NCI-H2196 treated with DMSO at 0.1 percent for 48 hours (cell line): ENCODE data around the gene NRF1.
"Not testable (repeated sequence)": the region's sequence is repeated elsewhere in the genome, so short reads cannot be mapped to it uniquely, and the experiment has no call there.

Experiments used
- DNase-seq: peaks from one replicate; lab custom pipeline; 2025; ENCODE audit not compliant: unreplicated experiment; lab: John Stamatoyannopoulos, UW

NRF1 gene

DNA sequence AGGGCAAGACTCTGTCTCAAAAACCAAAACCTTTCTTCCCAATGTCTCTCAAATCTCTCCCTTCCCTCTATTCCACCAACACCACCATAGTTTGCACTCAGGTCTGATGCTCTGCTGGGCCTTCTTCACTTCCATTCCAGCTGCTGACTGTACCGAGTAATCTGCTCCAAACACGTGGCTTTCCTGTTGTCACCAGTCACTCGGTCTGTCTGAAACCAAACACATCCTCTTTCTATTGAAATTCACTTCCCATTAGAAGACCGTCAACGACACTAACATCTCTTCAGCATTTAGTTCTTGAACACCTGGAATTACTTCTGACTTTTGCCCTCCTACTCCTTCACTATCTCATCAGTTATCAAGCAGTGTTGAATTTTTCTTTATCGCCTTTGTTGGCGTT is 4.7 kb upstream of the NRF1 start:
- DNase-seq = no peak

DNA sequence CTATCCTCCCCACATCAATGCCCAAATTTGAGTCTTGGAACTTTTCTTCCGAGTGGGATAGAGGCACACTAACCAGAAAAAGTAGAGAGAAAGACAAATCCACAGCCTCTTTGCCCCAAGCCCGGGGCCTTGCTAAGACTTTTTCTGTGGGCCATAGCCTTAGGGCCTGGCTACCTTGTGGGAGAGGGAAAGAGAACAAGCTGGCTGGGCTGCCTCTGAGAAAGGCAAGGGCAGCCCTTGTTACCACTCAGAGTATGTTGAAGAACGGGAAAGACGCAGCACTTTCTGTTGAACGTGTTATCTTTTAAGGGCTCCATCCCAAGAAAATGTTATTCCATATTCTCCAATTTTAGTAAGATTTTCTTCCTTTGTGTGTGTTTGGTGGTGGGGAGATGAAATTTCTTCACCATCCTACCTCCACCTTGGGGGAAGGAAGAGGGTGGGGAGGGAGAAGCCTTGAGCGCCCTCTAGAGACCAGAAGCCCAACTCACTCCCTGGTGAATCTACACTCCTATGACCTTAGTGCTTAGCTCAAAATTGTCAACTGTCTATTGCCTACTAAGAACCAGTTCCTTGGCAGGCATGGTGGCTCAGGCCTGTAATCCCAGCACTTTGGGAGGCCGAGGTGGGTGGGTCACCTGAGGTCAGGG is 3.9 kb upstream of the NRF1 start:
- no peak for DNase-seq

DNA sequence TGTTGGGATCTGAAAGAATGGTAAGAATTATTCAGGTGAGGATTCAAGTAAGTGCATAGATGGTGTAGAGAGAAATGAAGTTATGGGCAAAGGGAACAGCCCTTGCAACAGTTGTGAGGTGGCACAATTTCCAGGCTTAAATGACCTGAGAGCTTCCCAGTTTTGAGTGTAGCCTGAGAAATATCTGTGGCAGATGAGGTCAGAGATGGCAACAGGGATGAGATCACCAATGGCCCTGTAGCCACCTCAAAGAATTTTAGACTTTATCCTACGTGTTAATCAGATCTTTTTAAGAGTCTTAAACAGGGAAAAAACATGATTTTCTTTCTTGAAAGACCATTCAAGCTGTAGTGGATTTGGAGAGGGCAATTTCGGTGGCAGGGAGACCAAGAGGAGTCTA is 1.9 kb upstream of the NRF1 start:
- DNase-seq = no peak

- DNase-seq = no peak
Observed at GRCh38 chr7:129610709-129611245, 743 bp upstream of the NRF1 start.

DNA sequence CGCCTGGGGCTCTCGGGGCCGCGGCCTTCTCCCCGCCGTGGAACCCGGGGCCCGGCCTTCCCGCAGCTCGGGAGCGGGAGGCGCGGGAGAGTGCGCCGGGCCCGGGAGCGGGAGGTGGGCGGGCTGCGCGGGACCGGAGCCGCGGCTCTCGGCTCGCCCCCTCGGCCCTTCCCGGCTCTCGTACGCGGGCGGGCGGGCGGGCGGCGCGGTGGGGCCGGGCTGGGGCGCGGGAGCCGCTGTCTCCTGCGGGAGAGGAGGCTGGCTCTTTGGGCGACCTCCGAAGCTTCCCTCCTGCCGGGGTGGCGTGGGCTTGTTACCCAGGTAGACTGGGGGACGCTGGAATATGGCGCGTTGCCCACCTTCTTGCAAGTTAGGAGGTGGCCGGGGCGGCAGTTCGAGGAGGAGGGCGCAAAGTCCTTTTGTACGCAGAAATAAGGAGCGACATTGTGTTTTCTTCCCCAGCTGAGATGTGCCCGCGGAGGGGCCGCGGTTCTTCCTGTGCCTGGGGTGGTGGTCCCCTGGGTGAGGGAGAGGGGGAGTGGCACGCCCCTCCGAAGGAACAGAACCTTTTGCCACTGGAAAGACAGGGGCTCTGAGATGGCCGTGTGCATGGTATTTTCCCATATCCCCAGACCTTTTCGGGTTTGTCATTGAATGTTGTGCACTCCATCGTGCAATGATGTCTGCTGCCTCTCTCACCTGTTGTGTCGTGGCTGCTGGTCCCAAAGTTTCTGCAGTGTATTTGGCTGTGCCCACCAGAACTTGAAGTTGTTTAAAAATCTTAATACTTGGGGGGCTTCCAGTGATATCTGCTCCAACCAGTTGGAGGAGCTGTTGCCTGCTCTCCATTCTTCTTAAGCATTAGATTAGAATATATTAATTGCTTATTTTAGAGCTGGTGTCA is 844 bp downstream of the NRF1 start:
- peak; percentile 6 for DNase-seq

- DNase-seq = no peak
Observed at GRCh38 chr7:129613016-129613337, 1.5 kb downstream of the NRF1 start.

DNA sequence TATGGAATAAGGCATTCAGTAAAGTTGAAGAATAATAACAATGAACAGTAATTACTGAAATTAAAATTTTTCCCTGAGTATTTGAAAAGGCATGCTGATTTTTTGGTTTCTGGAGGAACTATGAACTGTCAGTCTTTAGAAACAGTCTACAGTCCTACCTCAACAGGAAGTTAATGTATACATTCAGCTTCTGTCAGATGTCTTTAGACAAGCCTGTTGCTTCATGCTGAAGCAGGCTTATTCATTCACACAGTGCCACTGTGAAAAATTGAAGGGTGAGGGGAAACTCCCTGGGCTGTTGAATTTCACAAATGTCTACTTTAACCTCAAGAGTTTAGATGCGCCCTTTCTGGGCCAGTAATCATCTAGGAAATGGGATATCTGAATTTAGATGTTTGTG is 3.5 kb downstream of the NRF1 start:
- no peak for DNase-seq

- DNase-seq = no peak
Observed at GRCh38 chr7:129616530-129616929, 5.0 kb downstream of the NRF1 start.

GRCh38 chr7:129617178-129617577 is 5.7 kb downstream of the NRF1 start:
- DNase-seq = no peak

DNA sequence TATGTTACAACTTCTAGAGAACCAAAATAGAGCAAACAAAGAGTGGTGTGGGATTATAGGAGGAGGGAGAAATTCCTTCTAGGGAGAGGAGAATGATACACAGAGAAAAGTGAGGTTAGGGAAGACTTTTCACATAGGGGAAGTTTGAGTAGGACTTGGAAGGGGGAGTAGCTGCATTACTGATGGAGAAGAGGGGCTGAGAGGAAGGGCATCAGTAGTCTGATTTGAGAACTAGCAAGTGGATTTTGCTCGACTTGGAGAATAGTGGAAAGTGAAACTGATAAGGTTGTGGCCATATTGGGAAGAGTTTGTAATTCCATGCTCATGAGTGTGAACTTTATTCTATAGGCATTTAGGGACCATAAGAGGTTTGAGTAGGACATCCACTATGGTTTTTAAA is 6.1 kb downstream of the NRF1 start:
- DNase-seq = no peak

- no peak for DNase-seq
Observed at GRCh38 chr7:129626896-129627295, 15.4 kb downstream of the NRF1 start.

DNA sequence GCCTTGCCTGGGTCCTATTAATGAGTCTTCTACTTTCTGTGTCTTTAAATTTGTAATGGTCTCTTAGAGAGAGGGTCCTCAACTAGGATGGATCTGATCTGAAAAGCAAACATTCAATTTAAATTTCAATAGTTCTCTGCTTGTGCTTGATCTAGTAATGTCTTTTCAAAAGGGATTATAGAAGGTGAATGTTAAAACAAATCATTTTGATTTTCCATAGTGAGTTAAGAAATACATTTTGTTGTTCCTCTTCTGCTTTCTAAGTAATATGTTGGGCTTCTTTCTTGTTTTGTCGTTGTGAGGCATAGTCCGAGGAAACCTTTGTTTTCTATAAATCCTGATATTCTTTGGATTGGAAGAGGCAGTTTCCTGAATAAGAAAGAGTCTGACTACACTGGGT is 18.8 kb downstream of the NRF1 start:
- DNase-seq = no peak

DNA sequence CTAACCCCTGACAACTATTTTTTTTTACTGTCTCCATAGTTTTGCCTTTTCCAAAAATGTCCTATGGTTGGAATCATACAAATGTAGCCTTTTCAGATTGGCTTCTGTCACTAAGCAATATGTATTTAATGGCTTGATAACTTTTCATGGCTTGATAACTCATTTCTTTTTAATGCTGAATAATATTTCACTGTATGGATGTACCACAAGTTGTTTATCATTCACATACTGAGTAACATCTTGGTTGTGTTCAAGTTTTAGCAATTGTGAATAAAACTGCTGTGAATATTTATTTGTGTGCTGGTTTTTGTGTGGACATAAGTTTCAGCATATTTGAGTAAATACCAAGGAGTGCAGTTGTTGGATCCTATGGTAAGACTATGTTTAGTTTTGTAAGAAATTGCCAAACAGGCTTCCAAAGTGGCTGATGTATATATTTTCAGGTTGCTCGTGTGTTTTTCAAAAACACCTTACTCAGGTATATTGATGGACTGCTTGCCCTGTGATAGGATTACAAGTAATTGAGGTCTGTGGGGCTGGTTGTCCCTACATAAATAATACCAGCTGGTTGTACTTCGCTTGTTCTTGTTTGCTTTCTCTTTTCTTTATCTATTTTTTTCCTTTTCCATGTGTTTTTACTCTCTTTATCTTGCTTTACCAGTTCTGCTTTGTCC is 23.0 kb downstream of the NRF1 start:
- no peak for DNase-seq

- DNase-seq = peak; percentile 50
Observed at GRCh38 chr7:129635300-129636029, 23.9 kb downstream of the NRF1 start.

DNA sequence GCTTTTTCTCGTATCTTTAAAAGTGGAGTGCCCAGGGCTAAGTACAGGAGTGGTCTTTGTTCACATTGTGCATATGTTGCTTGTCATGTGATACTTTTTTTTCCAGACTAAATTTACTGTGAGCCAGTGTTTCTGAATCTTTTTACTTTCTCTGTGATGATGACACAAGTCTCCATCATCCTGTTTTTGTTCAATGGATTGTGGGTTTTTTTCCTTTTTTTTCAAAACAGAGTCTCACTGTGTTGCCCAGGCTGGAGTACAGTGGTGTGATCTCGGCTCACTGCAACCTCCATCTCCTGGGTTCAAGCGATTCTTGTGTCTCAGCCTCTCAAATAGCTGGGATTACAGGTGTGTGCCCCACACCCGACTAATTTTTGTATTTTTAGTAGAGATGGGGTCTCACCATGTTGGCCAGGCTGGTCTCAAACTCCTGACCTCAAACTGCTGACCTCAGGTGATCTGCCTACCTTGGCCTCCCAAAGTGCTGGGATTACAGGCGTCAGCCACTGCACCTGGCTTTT is 24.6 kb downstream of the NRF1 start:
- DNase-seq = not testable (repeated sequence)

DNA sequence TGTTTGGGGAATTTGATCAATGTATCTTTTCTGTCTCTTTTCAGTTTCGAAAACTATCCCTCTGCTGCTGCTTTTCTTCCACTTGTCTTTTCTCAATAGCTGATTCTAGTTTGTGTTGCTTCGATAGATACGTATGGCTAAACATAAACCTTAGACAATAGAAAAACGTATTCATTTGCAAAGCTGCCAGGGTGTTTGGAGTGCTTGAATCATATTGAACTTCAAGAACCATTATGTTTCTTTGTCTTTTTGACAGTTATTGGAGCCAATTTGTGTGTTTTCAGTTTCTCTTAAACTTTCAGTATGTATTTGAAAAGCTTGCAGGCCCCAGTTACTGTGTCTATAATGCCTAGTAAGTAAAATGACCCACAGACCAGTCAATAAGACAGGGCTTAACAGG is 25.1 kb downstream of the NRF1 start:
- no peak for DNase-seq

- DNase-seq = no peak
Observed at GRCh38 chr7:129640400-129640799, 28.9 kb downstream of the NRF1 start.

DNA sequence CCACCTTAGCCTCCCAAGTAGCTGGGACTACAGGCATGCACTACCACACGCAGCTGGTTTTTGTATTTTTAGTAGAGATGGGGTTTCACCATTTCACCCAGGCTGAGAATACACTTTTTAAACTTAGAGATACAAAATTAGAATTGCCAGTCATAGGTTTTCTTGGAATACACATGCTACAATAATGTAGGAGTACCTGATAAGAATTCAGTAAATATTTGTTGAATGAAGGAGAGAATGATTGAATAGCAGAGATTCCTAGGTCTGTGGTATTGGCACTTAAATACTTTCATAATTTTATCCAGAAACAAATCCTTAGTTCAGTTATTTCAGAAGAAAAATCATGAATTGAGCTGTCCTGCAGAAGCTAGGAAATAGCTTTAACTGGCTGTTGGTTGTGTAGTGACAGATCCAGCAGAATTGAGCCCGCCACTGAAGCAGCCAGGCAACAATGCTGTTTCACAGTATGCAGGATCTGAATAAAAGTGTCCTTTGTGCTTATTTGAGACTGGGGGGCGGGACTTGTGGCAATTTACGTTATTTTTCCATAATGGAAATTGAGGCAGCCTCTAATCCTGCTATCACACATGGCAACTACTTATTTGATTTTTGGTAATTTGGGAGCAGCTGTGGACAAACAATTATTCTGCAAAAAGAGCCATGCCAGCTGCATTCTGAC is 31.5 kb downstream of the NRF1 start:
- DNase-seq = no peak

DNA sequence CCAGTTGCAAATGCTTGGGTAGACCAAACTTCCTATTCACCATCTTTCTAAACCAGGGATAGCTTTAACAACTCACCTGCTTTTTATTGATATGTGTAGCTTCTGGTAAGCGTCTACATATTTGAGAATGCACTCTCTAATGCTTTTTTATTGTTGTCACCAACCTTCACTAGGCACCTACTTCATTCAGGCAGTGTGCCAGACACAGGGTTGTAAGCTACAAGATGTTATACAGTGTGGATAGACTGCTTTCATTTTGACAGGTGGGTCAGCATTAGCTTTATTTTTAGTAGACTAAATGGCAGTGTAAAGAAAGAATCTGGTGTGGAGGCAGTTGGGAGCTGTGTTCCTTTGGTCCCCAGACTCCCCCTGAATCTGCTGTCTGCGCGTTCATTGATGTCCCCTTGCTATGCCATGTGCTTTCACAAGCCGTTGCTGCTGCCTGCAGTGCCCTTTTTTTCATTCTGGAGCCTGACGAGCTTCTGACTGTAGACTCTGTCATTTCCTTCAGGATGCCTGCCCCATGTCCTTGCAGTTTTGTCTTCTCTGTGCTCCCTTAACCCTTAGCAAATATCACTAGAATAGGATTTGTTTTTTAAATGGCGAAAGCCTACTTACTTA is 32.1 kb downstream of the NRF1 start:
- no peak for DNase-seq

DNA sequence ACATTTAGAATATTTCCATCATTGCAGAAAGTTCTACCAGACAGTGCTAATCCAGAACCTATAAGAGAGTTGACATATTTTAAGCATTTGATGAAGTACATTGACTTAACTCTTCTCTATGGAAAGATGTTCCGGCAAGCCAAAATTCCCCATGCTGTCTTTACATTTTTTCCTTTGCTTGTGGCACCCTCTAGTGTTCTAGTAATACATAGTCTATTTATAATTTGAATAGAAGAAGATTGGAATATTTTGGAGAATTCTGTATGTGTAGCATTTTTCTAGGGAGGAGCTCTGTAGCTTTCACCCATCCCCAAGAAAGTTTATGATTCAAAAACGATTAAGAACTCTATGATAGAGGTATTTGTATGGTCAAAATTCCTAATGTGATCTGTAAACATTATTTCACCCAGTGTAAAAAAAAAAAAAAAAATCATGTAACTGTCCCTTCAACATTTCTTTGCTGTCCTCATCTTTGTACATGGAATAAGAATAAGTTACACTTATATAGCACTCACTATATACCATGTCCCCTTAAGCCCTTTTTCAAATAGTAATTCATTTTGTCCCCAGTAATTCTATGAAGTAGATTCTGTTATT is 33.2 kb downstream of the NRF1 start:
- DNase-seq = peak; percentile 15
